NCI-H1436 treated with DMSO at 0.1 percent for 48 hours (cell line): ENCODE data around the gene SREBF2.
A peak's percentile ranks its signal among the peaks of the same experiment; 100 is the strongest.

Experiments used
- DNase-seq: peaks from one replicate; lab custom pipeline; 2025; lab: John Stamatoyannopoulos, UW

Gene SREBF2

GRCh38 chr22:41922328-41922727 lies 89.4 kb downstream of the SREBF2 start:
- DNase-seq, result no peak

GRCh38 chr22:41922940-41923594 lies 90.2 kb downstream of the SREBF2 start:
- no peak for DNase-seq

GRCh38 chr22:41923595-41924276 lies 90.8 kb downstream of the SREBF2 start:
- no peak for DNase-seq

GRCh38 chr22:41925783-41926460 lies 93.0 kb downstream of the SREBF2 start:
- no peak for DNase-seq

- DNase-seq, result no peak
These were observed 94.9 kb downstream of the SREBF2 start for GRCh38 chr22:41927813-41928212.

GRCh38 chr22:41928593-41929417 lies 95.9 kb downstream of the SREBF2 start:
- no peak for DNase-seq

GRCh38 chr22:41929418-41929810 lies 96.5 kb downstream of the SREBF2 start:
- no peak for DNase-seq

- peak; percentile 26 for DNase-seq
These were observed 98.9 kb downstream of the SREBF2 start for GRCh38 chr22:41931701-41932269.

GRCh38 chr22:41932353-41932752 lies 99.4 kb downstream of the SREBF2 start:
- DNase-seq, result no peak

- no peak for DNase-seq
These were observed 100.7 kb downstream of the SREBF2 start for GRCh38 chr22:41933411-41934177.

GRCh38 chr22:41934284-41935014 lies 101.5 kb downstream of the SREBF2 start:
- no peak for DNase-seq

- DNase-seq, result no peak
These were observed 102.1 kb downstream of the SREBF2 start for GRCh38 chr22:41935015-41935351.

- no peak for DNase-seq
These were observed 102.6 kb downstream of the SREBF2 start for GRCh38 chr22:41935509-41935908.

GRCh38 chr22:41936894-41937169 lies 103.9 kb downstream of the SREBF2 start:
- no peak for DNase-seq

- no peak for DNase-seq
These were observed 107.3 kb downstream of the SREBF2 start for GRCh38 chr22:41939981-41940831.

GRCh38 chr22:41940832-41941765 lies 108.2 kb downstream of the SREBF2 start:
- DNase-seq, result no peak

GRCh38 chr22:41943661-41944209 lies 110.8 kb downstream of the SREBF2 start:
- no peak for DNase-seq

GRCh38 chr22:41946629-41947423 lies 113.9 kb downstream of the SREBF2 start, which contains the start of gene CENPM:
TSS of gene CENPM (minus strand) at chr22:41947152. CDS start at chr22:41947076, 76 bp downstream.
- peak; percentile 80 for DNase-seq
